CMK (cell line): ENCODE data around the gene PPP2R3A.
"Not testable (repeated sequence)": the region's sequence is repeated elsewhere in the genome, so short reads cannot be mapped to it uniquely, and the experiment has no call there.

Experiments used
- DNase-seq: peaks from one replicate; pipeline ENCODE4 v3.0.0-alpha.2; 2010; ENCODE audit warnings: low read depth

PPP2R3A gene

DNA sequence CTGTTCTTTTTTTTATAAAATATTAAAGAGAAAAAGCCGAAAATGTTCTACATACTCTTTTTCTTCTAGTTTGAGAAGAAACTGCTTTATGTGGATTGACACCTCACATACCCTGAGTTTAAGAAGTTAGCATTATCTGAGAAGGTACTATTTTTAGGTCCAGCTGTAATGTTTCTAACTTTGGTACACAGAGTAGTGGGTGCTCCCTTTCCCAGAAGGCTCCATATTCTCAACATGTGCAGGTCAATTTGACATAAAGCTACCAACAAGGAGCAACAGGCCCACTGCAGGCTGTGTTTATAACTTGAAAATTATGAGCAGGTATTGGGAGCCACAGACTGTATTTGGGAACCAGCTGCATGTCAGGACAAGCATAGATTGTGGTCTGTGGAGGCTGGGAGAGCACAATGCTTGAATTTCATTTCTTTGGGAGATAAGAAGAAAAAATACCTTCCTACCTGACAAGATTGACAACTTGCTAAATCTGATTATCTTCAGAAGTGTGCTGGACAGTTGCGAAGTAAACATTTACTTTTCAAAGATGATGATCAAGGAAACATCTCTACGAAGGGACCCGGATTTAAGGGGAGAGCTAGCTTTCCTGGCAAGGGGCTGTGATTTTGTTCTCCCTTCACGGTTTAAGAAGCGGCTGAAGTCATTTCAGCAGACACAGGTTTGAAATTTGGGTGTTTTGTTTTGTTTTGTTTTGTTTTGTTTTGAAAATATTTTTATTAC, 57.2 kb downstream of the PPP2R3A start:
- DNase-seq: no peak

DNA sequence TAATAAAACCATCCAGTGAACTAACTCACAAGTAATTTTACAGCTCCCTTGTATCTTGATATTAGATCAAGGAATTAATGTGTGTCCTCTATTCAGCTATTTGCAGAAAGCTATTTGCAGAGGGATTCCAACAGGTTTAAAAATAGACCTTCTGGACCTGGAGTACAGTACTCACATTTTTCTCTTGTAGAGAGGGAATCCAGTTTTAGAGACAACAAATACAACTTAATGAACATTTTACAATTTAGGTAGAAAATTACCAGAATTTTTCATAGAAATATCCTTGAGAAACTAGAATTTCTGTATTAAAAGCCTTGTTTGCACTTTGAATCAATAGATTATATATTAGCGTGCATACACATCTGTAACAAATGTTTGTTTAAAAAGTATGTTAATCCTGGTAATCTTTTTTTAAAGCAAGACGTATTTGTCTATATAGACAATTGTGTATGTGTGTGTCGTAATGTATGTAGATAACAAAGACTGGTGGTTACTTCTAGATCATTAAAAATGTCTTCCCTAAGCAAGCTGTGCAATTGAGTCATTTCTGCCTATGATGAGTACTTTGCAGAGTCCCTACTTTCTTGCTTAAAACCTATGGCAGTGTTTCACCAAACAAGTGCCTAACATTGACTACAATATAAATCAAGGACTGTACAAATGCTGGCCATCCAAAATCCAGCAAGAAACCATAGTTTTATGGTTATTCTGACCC, 57.9 kb downstream of the PPP2R3A start:
- no peak for DNase-seq

DNA sequence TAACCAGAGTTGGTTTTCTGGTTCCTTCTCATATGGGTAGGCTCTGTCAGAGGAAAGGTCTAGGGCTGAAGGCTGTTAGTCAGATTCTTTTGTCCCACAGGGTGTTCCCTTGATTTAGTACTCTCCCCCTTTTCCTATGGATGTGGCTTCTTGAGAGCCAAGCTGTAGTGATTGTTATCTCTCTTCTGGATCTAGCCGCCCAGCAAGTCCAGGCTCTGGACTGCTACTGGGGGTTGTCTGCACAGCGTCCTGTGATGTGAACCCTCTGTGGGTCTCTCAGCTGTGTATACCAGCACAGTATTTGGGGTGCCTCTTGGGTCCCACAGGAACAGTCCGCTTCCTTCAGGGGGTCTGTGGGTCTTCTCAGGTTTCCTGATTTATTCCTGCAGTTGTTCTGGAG, 70.8 kb downstream of the PPP2R3A start:
- DNase-seq: no peak

DNA sequence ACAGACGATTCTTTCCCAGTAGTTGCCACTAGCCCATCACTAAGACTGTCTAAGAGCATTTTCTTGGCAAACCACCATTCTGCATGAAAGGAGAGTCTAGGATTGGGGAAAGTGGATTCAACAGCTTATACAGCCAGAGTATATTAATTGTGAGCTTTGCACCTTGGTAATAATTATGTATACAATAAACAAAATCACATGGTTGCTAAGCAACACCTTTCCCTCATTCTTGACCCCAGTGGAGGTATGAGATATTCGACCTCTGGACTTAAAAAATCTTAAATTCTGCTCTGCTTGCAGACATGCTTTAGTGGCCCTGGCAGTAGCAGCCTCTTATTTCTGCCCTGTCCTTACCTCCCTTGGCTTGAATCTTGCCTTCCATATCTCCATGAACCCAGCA, 73.1 kb downstream of the PPP2R3A start:
- no peak for DNase-seq

DNA sequence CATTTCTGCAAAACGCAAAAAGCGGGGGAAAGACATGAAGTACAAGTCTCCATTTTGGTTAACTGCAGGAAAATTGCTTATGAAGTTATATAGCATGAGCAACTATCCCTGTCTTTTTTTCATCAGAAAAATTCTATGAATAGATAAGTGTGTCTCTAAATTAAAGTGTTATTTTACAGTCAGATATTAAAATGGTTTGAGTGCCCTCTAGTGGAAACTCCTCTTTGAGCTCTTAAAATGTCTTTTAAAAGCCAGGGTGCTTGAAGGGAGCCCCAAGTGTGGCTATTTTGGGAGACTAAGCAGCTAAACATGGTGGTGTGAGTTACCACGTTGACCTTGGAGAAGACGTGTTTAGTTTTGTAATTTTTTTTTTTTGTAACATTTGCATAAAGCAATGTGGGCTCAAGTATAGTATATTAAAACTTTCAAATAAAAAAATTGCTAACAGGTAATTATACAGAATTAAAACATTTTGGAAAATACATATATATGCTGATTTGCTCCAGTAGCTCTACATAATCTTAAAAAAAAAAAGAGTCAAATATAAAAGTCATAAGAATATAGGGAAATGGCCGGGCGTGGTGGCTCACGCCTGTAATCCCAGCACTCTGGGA, 77.2 kb downstream of the PPP2R3A start:
- no peak for DNase-seq

DNA sequence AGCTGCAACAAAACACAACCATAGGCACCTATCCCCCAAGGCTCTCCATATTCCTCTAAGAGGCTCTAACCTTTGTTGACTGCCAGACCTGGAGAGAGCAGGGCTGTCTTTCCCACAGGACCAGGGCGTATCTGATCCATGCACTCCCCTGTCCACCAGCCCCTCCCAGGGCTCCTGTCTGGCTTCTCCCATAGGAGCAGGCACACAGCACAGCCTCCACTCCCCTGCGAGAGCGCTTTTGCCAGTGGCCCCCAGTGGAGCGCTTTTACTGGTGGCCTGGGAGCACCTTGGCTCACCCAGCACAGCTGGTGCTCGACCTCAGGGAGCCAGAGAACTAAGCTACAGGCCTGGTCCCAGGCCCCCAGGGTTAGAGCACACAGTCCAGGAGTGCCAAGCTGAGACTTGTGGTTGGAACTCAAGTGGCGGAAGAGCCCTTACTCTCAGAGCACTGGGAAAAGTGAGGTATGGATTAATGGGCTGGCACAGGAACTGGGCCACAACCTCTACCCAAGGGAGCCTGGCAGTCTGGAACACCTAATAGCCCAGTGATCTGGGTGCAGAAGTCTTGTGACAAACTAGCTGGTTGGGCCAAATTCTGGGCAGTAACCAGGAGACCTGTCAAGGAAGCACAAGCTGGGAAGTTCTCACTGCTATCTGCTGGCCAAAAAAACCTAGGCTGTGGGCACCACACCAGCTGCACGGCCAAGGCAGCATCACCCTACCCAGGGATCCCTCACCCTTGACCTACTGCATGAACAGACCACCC, 79.6 kb downstream of the PPP2R3A start:
- DNase-seq: no peak

DNA sequence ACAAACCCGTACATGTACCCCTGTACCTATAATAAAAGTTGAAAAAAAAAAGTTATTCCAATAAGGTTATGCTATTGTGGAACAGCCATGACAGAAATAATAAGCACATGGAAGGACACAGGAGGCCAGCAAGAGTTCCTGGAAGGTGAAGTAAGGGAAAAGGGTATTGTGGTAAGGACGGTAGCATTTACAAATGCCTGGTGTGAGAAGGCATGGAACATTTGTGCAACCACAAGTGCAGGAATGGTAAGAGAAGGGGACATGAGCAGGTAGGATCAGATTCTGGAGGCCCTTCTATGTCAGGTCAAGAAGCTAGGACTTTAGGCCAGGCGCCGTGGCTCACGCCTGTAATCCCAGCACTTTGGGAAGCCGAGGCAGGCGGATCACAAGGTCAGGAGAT, 82.5 kb downstream of the PPP2R3A start:
- DNase-seq: no peak

DNA sequence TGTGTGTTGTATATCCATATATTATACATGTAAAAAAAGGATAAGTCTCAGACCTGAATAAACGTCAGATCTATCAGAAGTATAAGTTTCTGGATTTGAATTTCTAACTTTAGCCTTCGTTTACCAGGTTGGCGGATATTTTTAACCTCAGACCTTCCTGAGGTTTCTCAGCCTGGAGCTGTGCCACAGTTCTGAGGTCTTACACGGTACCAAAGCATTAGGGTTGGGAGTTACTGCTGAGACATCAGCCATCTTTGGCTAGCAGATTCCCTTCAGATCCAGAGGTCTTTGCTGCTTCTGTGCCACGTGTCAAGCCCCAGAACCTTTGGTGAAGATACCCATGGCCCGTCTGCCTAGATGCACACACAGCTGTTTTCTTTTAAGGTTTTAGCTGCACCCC, 84.7 kb downstream of the PPP2R3A start:
- DNase-seq: no peak

DNA sequence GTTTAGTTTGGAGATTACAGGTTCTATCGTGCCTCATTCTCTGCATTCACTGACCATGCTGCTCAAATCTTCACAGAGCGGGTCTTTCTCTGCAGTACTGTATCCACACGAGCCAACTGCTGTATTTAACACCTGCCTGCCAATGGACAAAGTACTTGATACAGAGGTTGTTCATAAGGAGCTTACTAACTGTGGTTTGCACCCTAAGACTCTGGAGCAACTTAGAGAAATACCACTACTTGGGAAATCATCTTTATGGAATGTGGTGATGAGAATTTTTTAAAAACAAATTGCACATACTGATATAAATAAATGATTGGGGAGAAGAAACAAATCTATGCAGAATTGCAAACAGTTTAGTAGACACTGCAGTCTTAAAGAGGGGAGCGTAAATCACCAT, 90.0 kb downstream of the PPP2R3A start:
- DNase-seq: no peak

DNA sequence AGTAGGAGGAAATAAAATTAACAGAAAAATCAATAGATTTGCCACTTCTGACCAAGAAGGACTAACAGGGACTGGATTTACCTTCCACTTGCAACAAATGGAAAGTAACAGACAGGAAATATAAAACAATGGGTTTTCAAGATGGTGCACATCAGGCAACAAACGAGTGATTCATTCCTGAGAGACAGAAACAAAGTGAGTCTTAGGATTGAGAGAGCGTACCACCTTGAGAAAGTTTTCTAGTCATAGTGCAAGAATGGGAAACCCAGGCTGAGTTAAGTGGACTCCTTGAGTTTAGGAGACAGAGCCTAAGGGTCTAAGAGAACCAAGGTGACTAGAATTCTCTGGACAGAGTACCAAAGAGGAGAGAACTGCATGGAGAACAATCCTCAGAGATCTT, 101.7 kb downstream of the PPP2R3A start:
- DNase-seq: no peak

DNA sequence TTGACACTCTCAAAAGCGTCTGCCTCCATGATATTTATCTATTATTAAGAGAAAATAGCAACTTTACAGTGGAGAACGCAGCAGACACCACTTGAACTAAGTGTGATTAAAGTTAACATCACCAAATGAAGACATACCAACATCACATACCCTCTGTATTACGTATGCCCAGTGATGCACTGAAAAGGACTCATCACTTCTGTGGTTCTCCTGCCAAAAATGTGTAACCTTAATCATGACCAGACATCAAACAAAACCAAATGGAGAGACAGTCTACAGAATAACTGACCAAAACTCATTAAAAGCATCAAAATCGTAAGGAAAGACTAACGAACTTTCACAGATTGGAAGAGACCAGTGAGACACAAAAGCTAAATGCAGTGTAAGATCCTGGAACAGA, 103.2 kb downstream of the PPP2R3A start:
- DNase-seq: no peak

DNA sequence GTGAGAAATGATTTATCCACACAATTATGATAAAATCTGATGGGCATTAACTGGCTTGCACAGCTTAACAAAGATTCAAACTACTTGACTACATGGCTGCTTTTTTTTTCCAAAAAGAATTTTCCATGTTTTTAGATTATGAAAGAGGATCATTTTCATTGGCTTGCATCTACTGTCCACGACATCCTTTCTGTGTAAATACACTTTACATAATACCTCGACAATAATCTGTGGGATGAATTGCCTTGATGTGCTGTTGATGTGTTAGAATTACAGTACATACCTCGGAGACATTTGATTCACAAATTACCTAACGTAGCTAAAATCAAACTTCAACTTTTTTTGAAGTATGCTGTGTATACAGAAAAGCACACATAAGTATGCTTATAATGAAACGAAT, 104.4 kb downstream of the PPP2R3A start:
- no peak for DNase-seq

DNA sequence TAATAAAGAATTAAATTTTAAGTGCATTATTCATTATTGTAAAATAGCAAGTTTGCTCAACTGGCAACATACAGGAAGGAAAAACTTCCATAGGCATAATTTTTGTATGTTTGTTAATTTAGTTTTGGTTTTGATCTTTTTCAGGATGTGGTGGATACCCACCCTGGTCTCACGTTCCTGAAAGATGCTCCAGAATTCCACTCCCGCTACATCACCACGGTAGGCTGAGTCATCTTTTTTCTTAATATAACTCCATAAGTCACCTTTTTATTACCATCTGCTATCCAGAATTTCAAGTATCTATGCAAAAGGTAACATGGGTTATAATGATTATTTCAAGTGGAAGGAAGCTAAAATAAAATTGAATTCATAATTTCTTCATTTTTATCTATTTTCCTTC, 104.8 kb downstream of the PPP2R3A start:
- no peak for DNase-seq

DNA sequence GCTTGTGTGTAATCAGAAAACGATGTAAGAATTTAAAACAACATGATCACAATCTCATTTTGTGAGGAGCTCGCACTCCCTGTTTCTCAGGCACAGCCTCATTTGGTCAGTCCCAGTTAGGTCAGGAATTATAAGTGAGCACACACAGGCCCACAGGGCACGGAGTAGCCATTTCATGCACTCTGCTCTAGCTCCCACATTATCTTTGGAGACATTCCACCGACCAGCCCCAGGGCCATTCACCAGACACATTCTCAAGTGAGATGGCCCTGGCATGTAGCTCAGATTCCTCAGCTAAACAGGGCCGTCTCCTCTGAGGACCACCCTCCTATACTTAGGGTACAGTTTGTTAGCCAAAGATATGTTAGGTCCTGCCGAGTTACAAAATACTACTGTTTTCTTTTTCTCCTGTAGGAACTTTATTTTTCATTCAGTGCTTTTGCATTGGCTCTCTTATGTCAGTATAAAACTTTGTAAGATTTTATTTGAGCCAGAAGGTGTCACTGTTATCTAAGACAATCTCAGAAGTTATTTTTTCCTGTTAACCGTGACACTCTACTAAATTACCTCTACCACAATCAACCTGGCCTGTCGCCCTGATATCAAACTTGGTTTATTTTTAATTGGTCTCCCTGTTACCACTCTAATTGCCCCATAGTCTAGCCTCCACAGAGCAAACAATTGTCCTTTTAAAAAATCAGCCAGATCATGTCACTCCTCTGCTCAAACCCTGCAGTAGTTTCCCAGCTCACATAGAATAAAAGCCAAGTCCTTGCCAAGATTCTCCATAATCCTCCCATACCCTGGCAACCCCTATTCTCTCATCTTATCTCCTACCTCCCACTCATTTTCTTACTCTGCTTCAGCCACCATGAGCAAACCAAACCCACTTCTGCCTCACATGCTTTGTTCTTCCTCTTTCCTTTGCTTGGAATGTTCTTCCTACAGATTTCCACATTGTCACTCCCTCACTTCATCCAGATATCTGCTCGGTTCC, 105.7 kb downstream of the PPP2R3A start:
- no peak for DNase-seq

DNA sequence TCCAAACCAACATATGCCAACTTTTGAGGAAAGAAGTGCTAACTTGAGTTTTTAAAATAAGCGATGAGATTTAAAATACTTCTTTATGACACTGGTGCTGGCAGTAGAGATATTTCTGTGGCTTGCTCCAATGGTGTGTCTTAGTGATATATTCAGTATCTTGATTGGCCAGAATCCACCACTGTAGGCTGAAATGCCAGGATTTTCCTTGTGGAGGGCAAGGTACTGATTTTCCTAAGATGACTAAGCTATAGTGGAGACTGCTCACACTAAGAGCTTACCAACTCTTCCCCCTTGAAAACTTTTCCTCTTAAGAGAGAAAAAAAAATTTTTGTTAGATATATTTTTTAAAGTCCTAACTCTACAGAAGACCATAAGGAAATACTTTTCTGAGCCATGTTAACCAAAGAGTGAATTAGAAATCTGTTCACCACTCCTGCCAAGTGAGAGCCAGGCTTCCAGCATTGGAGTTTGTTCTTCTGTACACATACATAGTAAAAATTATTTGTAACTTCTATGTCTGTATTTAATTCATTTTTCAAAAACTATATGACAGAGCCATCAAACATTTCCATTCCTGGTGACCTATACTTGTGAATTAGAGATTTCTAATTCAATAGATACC, 109.1 kb downstream of the PPP2R3A start:
- no peak for DNase-seq

DNA sequence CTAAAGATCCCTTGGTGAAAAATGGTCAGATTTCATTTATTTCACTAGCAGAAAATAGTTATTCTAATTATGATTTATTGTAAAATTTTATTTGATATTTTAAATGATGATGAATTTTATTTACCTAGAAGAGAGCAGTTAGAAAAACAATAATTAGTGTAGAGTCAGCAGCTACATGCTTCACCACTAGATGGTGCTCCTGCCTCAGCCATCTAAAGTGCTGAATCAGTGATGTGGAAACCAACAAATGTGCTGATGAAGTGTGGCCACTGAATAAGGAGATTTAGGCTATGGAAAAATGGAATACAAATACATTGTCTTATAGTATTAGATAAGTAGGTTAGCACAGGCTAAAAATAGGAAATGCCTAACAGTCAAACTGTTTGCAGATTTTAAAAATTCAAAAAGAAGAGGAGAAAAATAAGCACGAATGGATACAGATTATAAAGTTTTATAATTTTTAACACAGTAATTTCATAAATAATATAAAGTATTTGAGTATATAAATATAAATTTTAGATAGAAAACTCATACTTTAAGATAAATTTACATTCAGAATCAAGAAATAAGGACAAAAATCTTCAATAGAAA, 109.8 kb downstream of the PPP2R3A start:
- DNase-seq: peak; percentile 39

DNA sequence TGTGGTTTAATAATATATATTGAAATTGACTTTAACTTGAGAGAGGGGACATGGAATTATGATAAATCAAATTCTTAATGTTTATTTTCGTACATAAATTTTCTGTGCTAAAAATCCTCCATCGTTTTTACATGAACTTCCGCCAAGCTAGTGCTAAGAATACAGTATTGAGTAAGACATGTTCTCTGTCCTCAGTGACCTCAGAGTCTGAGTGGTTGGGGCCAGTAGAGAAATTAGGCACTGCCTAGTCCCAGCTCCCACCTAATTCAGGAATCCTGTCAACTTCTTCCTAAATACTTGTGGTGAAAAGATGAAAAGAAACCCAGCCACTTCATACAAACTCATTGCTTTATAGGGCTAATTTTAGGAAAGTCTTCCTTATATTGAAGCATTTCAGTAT, 110.3 kb downstream of the PPP2R3A start:
- DNase-seq: no peak

DNA sequence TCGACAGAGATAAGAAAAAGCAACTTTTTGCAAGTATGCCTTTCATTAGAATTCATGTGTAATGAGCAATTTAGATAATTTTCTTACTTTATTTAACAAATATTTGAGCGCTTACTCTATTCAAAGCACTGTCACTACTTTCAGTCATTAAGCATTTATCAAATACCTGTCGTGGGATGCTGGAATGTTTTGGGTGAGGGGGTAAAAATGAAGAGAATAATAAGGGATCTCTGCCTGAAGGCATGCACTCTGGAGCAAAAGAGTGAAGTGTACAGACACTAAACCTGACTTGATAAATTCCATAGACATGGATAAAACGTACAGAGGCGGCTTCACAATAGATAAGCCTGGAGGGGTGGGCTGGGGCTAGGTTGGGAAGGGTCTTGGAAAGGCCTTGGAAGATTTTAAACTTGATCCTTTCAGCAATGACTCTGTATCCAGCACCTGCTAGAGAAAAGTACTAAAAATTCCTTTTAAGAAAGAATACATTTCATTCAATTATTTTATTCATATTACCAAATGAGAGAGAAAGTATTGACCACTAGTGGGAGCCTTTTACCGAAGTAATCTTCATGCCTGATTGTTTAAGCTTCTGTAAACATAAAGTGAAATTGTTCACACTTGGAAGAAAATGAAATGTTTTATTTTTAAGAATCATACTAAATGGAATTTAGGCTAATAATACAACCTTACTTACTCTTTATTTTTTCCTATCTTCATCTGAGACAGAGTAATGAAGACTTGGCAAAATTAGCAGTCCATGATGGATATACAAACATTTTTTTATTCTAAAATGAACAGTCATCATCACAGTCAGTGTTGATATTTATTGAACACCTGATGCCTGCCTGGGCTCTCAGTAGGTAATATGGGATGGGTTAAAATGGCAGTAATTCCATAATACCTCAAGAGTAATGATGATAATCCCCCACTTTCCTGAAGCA, 113.2 kb downstream of the PPP2R3A start:
- no peak for DNase-seq

DNA sequence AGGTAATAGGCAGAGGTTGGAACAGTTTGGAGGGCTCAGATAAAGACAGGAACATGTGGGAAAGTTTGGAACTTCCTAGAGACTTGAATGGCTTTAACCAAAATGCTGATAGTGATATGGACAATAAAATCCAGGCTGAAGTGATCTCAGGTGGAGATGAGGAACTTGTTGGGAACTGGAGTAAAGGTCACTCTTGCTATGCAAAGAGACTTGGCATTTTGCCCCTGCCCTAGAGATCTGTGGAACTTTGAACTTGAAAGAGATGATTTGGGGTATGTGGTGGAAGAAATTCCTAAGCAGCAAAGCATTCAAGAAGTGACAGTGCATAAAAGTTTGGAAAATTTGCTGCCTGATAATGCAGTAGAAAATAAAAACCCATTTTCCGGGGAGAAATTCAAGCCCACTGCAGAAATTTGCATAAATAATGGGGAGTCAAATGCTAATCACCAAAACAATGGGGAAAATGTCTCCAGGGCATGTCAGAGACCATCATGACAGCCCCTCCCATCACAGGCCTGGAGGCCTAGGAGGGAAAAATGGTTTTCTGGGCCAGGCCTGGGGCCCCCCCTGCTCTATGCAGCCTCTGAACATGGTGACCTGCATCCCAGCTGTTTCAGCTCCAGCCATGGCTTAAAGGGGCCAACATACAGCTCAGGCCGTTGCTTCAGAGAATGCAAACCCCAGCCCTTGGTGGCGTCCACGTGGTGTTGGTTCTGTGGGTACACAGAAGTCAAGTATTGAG, 118.3 kb downstream of the PPP2R3A start:
- not testable (repeated sequence) for DNase-seq
